NCI-H2107 treated with DMSO at 0.1 percent for 48 hours (cell line): ENCODE data around the gene MCM3AP.
"Not testable (repeated sequence)": the region's sequence is repeated elsewhere in the genome, so short reads cannot be mapped to it uniquely, and the experiment has no call there.

ENCODE experiments used
- DNase-seq: peaks from one replicate; lab custom pipeline; 2025; ENCODE audit not compliant: unreplicated experiment; lab: John Stamatoyannopoulos, UW

MCM3AP gene

GRCh38 chr21:46245213-46245915 lies 40.0 kb downstream of the MCM3AP start:
- no peak for DNase-seq

GRCh38 chr21:46244602-46245001 lies 40.8 kb downstream of the MCM3AP start:
- no peak for DNase-seq

GRCh38 chr21:46243960-46244361 lies 41.5 kb downstream of the MCM3AP start:
- no peak for DNase-seq

DNA sequence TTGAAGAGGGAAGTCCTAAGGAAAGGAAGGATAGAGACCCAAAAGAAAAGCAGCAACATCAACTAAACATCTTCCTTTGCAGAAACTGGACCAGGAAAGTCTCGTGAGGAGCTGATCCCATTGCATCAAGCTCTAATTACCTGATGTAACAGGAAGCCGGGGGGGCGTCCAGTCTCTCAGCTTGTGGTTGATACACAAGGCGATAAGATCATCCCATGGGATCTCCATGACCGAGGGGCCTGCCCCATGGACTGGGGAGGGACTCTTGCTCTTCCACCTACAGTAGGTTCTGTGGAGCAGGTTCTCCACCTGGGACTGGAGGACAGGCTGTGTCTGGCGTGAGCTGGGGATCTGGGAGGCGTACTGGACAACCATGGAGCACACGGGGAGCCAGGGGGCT lies 42.1 kb downstream of the MCM3AP start:
- DNase-seq: no peak

DNA sequence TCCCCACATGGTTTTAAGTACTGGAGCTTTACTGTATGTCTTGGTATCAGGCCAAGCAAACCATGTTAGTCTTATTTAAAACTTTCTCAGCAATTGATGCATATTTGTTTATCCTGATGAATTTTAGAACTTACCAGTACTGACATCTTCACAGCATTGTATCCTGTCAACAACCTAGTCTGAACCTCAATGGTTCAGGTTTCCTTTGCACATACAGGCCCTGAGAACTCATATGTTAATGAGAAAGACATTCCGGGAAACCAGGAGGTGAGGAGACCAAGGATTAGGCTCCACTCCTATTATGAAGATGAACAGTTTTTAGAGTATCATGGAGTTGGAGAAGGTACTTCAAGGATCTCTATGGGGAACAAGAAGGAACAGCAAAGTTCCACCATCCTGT lies 43.8 kb downstream of the MCM3AP start:
- not testable (repeated sequence) for DNase-seq

DNA sequence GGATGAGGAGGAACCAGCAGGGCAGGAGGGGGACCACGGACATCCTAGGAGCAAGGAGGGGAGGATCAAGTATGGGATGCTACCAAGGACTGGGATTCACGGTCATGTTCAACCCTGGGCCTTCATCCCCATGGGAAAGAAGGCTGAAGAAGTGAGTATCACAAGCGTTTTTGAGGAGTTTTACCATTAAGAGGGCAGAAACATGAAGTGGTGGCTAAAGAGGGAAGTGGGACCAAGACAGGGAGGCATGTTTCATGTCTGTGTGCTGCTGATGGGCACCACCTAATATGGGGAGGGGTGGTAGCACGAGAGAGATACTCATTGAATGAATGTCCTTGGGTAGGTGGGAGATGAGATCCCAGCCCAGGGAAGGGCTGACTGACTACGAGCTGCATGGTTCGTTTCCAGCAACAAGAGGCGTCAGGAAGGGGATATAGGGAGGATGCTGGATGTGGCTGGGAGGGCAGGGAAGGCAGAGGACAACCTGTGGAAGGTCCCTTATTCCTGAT lies 45.5 kb downstream of the MCM3AP start:
- no peak for DNase-seq

- no peak for DNase-seq
Measured at GRCh38 chr21:46237474-46237873, 47.9 kb downstream of the MCM3AP start.

- no peak for DNase-seq
Measured at GRCh38 chr21:46234436-46234950, 50.9 kb downstream of the MCM3AP start.

DNA sequence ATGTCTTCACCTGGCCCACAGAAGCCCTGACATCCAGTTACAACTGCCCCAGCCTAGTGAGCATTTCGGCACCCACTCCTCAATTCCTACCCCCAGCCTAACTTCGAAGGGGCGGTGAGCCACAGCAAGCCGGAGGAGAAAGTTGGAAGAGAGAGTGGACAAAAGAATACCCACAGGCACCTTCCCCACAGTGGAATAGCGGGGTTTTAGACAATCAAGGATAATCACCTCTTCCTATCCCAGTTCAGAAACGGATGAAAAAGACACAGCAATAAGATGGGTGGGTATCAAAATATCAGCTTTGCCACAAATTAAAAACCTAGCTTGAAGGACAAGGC lies 55.5 kb downstream of the MCM3AP start:
- DNase-seq: no peak

DNA sequence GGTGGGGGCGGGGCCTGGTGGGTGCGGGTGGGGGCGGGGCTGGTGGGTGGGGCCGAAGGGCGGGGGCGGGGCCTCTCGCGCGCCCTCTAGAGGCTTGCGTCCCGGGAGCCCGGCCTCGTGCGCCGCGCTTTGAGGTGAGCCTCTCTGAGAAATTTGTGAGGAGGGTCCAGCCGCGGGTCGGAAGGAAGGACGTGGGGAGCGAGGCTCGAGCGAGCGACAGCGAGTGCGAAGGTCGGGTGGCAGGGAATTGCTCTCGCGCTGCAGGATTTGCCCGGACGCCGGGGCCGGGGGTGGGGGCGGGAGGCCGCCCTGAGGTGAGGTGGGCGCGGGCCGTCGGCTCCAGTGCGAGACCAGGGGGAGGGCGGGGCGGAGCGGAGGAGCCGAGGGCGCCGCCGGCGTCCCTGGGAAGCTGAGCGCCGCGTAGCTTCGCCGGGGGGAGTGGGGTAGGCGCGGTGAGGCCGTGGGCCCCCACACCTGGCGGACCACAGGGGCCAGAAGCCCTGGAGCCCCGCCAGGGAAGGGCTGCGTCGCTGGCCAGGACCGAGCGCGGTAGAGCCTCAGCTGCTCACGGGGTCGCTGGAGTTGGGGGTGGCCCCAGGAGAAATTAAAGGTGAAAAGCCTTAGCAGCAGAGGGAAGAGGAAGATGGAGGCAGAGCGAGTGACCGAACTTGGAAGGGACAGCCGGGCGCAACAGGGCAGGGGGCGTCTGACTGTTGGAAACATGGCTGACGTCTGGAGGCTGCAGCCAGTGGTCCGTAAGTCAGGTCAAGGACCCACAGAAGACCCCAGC lies 56.1 kb downstream of the MCM3AP start:
- no peak for DNase-seq

DNA sequence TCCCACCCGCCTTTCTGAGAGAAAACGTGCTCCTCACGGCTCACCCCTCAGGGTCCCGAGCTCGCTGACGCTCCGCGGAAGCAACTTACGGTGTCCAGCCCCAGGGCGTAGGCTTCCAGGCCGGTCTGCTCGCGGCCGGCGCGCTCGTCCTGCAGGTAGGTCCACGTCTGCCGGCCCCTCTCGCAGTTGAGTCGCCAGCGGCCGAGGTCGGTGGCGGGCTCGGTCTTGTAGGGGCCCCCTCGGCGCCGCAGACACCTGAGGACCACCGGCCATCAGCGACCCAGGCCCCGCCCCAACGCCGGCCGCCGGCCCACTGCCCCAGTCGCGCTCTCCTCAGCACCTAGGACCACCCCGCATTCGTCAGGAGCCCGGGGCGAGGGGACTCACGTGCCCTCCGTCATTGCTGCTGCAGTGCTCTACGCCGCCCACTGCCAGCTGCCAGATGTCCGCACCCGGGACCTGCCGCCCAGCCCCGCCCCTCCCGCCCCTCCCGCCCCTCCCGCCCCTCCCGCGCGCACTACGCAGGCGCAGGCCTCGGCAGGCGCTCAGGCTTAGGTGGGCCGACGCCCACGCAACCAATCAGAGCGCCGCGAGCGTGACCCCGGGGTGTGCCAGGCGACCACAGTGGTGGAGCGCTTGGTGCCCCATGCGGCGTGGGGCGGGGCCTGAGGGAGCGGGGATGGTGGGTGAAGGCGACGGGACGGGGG lies 56.9 kb downstream of the MCM3AP start, which contains the start of gene LSS:
Gene LSS, minus strand, starts transcription at position 430 of the 707 bp plus-strand sequence. Its CDS starts 29 bp downstream, at position 401.
- peak; percentile 85 for DNase-seq

DNA sequence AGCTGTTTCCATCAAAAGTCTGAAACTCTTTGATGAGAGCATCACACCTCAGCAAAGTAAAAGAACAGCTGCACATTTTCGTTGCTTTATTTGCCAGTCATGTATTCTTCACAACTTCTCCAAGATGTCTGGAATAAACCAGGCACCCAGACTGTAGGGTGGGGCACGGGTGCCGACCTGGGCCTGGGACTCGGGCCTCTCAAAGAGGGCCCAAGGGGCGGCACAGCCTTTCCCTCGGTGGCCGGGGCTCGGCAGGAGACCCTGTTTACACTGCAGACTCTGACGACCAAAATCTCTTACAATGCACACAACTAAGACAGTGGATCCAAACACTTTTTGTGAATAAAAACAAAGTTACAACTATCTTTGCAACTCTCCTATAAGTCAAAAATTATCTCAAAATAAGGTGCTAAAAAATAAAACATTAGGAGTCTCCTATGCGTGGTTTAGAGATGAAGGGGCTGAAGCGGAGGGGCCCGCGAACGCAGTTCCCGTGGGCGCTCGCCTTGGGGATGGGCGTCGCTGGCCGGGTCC lies 57.5 kb downstream of the MCM3AP start:
- DNase-seq: no peak

DNA sequence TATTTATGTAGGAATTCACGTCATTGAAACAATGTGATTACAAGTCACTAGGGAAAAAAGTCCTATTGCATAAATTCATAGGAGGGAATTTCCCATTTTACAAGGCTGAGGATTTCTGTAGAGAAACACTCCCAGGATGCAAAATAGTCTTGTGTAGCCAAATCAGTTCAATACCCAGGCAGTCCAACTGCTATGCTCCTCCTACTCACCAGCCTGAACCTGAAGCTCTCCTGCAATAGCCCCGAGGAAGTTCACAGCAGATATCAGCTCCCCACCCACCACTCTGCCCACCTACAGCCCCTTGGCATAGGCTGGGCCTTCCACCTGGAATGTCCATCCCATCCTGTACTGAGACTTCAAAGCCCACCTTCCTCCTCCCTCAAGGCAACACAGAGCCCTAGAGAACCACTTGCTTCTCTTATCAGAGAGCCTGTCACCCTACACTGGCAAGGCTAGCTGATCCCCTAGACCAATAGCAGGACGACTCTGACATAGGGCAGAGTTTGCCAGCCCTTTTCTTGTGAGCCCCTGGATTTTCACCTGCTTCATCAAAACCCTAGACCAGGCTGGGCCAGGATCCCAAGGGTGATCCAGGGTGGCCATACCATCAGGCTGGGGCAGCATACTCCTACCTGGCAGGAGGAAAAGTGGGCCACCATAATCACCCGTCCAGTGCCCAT lies 58.4 kb downstream of the MCM3AP start:
- peak; percentile 48 for DNase-seq

- DNase-seq: no peak
Measured at GRCh38 chr21:46226146-46226545, 59.3 kb downstream of the MCM3AP start.

DNA sequence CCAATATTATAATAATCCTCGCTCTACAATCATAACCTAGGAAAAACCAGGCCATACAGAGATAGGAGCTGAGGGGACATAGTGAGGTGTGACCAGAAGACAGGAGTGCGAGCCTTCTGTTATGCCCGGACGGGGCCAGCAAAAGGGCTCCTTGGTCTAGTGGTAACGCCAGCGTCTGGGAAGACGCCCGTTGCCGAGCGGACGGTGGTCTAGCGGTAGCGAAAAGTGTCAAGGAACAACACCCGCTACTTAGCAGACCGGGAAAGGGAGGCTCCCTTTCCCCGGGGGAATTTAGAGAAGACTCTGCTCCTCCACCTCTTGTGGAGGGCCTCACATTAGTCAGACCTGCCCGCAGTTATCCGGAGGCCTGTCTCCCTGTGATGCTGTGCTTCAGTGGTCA lies 61.8 kb downstream of the MCM3AP start:
- not testable (repeated sequence) for DNase-seq

DNA sequence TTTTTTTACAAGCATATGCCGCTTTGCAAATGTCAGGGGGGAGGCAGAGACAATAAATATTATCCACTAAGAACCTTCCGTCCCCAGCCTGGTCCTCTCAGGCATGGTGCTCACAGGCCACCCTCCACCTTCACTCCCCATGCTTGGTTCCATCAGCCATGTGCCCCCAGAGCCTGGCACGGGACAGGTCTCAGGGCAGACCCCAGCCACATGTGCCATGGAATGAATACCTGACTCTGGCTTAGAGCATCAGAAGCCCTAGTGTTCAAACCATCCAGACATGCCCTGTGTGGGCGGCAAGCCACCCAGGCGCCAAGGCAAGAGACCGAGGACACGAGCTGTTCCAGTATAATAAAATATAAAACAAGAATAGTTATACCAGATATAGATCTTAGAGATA lies 62.2 kb downstream of the MCM3AP start:
- DNase-seq: no peak

- no peak for DNase-seq
Measured at GRCh38 chr21:46222436-46223116, 62.8 kb downstream of the MCM3AP start.

GRCh38 chr21:46221664-46222435 lies 63.6 kb downstream of the MCM3AP start:
- DNase-seq: no peak

- no peak for DNase-seq
Measured at GRCh38 chr21:46220847-46221246, 64.6 kb downstream of the MCM3AP start.
